ENCODE data around the gene HDAC2. TPM values are rescaled to one million over a fixed set of nuclear protein-coding genes. Genes with fewer than 3 reads are reported as not detected.

Gene HDAC2
- total RNA-seq, 1 experiment from 2014 or later, result 66.1 TPM

- no peak overlapping the region for H3K27ac ChIP-seq (ENCODE audit: low read length)
- DNase-seq (no peak), ATAC-seq (no peak)
- ChIA-PET CTCF (no interaction called here), POLR2A (ENCODE audit: unreplicated experiment) (no interaction called here)
- H3K27me3 ChIP-seq (ENCODE audit: low read length), result no peaks in the 10 kb centered on the region
- H3K79me2 ChIP-seq (ENCODE audit: low read length), result no peaks in the 10 kb centered on the region
- H3K9ac ChIP-seq (ENCODE audit: low read length), result no peak overlapping the region
- TF ChIP-seq EZH2 (IDR thresholded peaks at IDR 0.05; ENCODE audit: low read length, unreplicated experiment) (no peak), EZH2phosphoT487 (IDR thresholded peaks at IDR 0.05; ENCODE audit: borderline replicate concordance, low read length) (no peak), CTCF (conservative IDR thresholded peaks at IDR 0.05; ENCODE audit: low read depth, low read length) (no peak)
- no peak overlapping the region for H2AFZ ChIP-seq (ENCODE audit: low read length)
- no peak overlapping the region for H3K4me3 ChIP-seq (ENCODE audit: low read length)
- no peaks in the 10 kb centered on the region for H3K4me1 ChIP-seq (ENCODE audit: insufficient read depth, low read length)
- H3K4me2 ChIP-seq (ENCODE audit: low read length), result no peak overlapping the region
- H4K20me1 ChIP-seq (ENCODE audit: low read length), result no peaks in the 10 kb centered on the region
- H3K9me2 ChIP-seq (replicated peaks; ENCODE audit: low read length), result no peaks in the 10 kb centered on the region
- intact Hi-C loops (cut with micrococcal nuclease), result no loop called here
- no peaks in the 10 kb centered on the region for H3F3A ChIP-seq (ENCODE audit: low read length, unreplicated experiment)
- no peaks in the 10 kb centered on the region for H3K9me3 ChIP-seq (ENCODE audit: low read length)
- H3K36me3 ChIP-seq (ENCODE audit: low read depth, low read length), result no peaks in the 10 kb centered on the region
- BruUV-seq (replicated peaks), result no TSS peak
Measured at GRCh38 chr6:113901482-113901881, 69.5 kb downstream of the HDAC2 start.

- Histone ChIP-seq H4K20me1 (ENCODE audit: low read length) (no peaks in the 10 kb centered on the region), H2AFZ (ENCODE audit: low read length) (no peak overlapping the region), H3K9me3 (ENCODE audit: low read length) (no peaks in the 10 kb centered on the region), H3K79me2 (ENCODE audit: low read length) (no peaks in the 10 kb centered on the region), H3K4me3 (ENCODE audit: low read length) (no peak overlapping the region), H3K4me1 (ENCODE audit: insufficient read depth, low read length) (no peaks in the 10 kb centered on the region), H3F3A (ENCODE audit: low read length, unreplicated experiment) (no peaks in the 10 kb centered on the region), H3K27ac (ENCODE audit: low read length) (no peak overlapping the region), H3K36me3 (ENCODE audit: low read depth, low read length) (no peaks in the 10 kb centered on the region), H3K27me3 (ENCODE audit: low read length) (no peaks in the 10 kb centered on the region), H3K9ac (ENCODE audit: low read length) (no peak overlapping the region), H3K9me2 (replicated peaks; ENCODE audit: low read length) (no peaks in the 10 kb centered on the region), H3K4me2 (ENCODE audit: low read length) (no peak overlapping the region)
- ChIA-PET POLR2A (ENCODE audit: unreplicated experiment) (no interaction called here), CTCF (no interaction called here)
- no peak for ATAC-seq
- TF ChIP-seq CTCF (conservative IDR thresholded peaks at IDR 0.05; ENCODE audit: low read depth, low read length) (no peak), EZH2 (IDR thresholded peaks at IDR 0.05; ENCODE audit: low read length, unreplicated experiment) (no peak), EZH2phosphoT487 (IDR thresholded peaks at IDR 0.05; ENCODE audit: borderline replicate concordance, low read length) (no peak)
- no peak for DNase-seq
- intact Hi-C loops (cut with micrococcal nuclease), result no loop called here
- BruUV-seq (replicated peaks), result no TSS peak
Measured at GRCh38 chr6:113894712-113895674, 76.0 kb downstream of the HDAC2 start.

GRCh38 chr6:113893866-113894265 is 77.1 kb downstream of the HDAC2 start:
- TF ChIP-seq CTCF (conservative IDR thresholded peaks at IDR 0.05; ENCODE audit: low read depth, low read length) (no peak), EZH2 (IDR thresholded peaks at IDR 0.05; ENCODE audit: low read length, unreplicated experiment) (no peak), EZH2phosphoT487 (IDR thresholded peaks at IDR 0.05; ENCODE audit: borderline replicate concordance, low read length) (no peak)
- no peak overlapping the region for H3K4me2 ChIP-seq (ENCODE audit: low read length)
- H3K9ac ChIP-seq (ENCODE audit: low read length), result no peak overlapping the region
- no peaks in the 10 kb centered on the region for H3K79me2 ChIP-seq (ENCODE audit: low read length)
- CTCF ChIA-PET, result interaction anchor here (0.6 kb wide), 1 partner anchor 1058 kb away, joined by 3 read pairs; no protein-coding TSS in a partner anchor
- no peaks in the 10 kb centered on the region for H3K9me3 ChIP-seq (ENCODE audit: low read length)
- no peaks in the 10 kb centered on the region for H3F3A ChIP-seq (ENCODE audit: low read length, unreplicated experiment)
- no peaks in the 10 kb centered on the region for H3K36me3 ChIP-seq (ENCODE audit: low read depth, low read length)
- no peaks in the 10 kb centered on the region for H3K27me3 ChIP-seq (ENCODE audit: low read length)
- H2AFZ ChIP-seq (ENCODE audit: low read length), result no peak overlapping the region
- DNase-seq (no peak), ATAC-seq (no peak)
- no peaks in the 10 kb centered on the region for H4K20me1 ChIP-seq (ENCODE audit: low read length)
- no TSS peak for BruUV-seq (replicated peaks)
- H3K4me3 ChIP-seq (ENCODE audit: low read length), result no peak overlapping the region
- intact Hi-C loops (cut with micrococcal nuclease), result no loop called here
- H3K4me1 ChIP-seq (ENCODE audit: insufficient read depth, low read length), result no peaks in the 10 kb centered on the region
- POLR2A ChIA-PET (ENCODE audit: unreplicated experiment), result no interaction called here
- H3K27ac ChIP-seq (ENCODE audit: low read length), result no peak overlapping the region
- H3K9me2 ChIP-seq (replicated peaks; ENCODE audit: low read length), result no peaks in the 10 kb centered on the region

All from PC-3 (cell line).